Measurements from ENCODE around the gene CTIF. TPM values are rescaled to one million over a fixed set of nuclear protein-coding genes. Genes with fewer than 3 reads are reported as not detected.

The CTIF gene
- total and polyA plus RNA-seq, 10 donors: 5.2 to 39.2 (median 18.5) TPM

DNA sequence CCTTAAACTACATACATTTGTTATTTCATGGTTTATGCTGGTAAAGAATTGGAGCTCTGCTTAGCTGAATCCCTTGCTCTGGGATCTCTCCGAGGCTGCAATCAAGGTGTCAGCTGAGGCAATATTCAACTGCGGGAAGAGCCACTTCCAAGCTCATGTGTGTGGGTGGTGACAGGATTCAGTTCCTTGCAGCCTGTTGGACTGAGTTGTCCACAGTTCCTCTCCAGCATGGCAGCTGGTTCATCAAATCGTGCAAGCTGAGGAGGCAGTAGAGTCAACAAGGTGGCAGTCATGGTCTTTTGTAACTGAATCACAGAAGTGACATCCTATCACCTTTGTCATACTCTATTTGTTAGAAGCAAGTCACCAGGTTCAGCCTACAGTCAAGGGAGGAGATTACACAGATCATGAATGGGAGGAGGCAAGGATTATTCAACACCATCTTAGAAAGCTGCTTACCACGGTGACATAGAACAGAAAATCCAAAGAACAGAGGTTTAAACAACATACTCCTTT is 56.9 kb downstream of the CTIF start:
- H3K27me3 ChIP-seq (replicated peaks in 1 of 7): no peaks in the 10 kb centered on the region
- WGBS, 5 donors: 89 to 98% (median 92%) methylated on average over 4 of the region's 4 CpGs
- H3K36me3 ChIP-seq: peaks cover 0 to 4% (median 0%) of the 10 kb centered on the region in 6 donors
- no peak overlapping the region for H3K27ac ChIP-seq
- no peaks in the 10 kb centered on the region for H3K9me3 ChIP-seq
- DNase-seq: no peak
- H3K4me3 ChIP-seq: no peak overlapping the region
- intact Hi-C loops (cut with DNase I; ENCODE audit: low total_unique reads): no loop called here
- H3K4me1 ChIP-seq: peaks cover 0 to 12% (median 5%) of the 10 kb centered on the region in 6 donors
- no peak for TF ChIP-seq POLR2A (IDR thresholded peaks at IDR 0.05)
- no peak for TF ChIP-seq POLR2AphosphoS5 (IDR thresholded peaks at IDR 0.05)
- TF ChIP-seq CTCF (IDR thresholded peaks at IDR 0.05 in 8 of 11, conservative IDR thresholded peaks at IDR 0.05 in 3 of 11): no peak

DNA sequence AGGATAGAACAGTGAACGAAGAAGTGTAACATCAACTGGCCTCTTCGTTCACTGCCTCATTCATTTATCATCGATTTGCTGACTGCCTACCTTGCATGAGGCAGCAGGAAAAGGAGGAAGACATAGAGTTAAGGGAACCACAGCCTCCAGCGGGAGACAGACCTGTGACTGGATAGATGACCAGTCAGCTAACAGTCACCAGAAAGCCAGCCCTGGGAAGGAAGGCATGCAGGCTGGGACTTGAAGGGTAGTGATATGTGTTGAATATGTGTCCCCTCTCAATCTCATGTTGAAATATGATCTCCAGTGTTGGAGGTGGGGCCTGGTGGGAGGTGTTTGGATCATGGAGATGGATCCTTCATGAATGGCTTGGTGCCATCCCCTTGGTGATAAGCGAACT is 58.3 kb downstream of the CTIF start:
- H3K4me3 ChIP-seq: no peak overlapping the region
- H3K27me3 ChIP-seq (replicated peaks in 1 of 7): no peaks in the 10 kb centered on the region
- peaks cover 0 to 17% (median 10%) of the 10 kb centered on the region in 6 donors for H3K4me1 ChIP-seq
- no peak for DNase-seq
- TF ChIP-seq CTCF (IDR thresholded peaks at IDR 0.05 in 8 of 11, conservative IDR thresholded peaks at IDR 0.05 in 3 of 11) (no peak), POLR2A (IDR thresholded peaks at IDR 0.05) (no peak), POLR2AphosphoS5 (IDR thresholded peaks at IDR 0.05) (no peak)
- no peak overlapping the region for H3K27ac ChIP-seq
- no peaks in the 10 kb centered on the region for H3K9me3 ChIP-seq
- intact Hi-C loops (cut with DNase I; ENCODE audit: low total_unique reads): no loop called here
- H3K36me3 ChIP-seq: peaks cover 0 to 4% (median 0%) of the 10 kb centered on the region in 6 donors
- WGBS, 5 donors: 74 to 93% (median 76%) methylated on average over 5 of the region's 5 CpGs

- no peaks in the 10 kb centered on the region for H3K27me3 ChIP-seq (replicated peaks in 1 of 7)
- TF ChIP-seq POLR2A (IDR thresholded peaks at IDR 0.05) (no peak), POLR2AphosphoS5 (IDR thresholded peaks at IDR 0.05) (no peak), CTCF (IDR thresholded peaks at IDR 0.05 in 8 of 11, conservative IDR thresholded peaks at IDR 0.05 in 3 of 11) (no peak)
- H3K9me3 ChIP-seq: no peaks in the 10 kb centered on the region
- no peak overlapping the region for H3K27ac ChIP-seq
- intact Hi-C loops (cut with DNase I; ENCODE audit: low total_unique reads): no loop called here
- no peak for DNase-seq
- H3K36me3 ChIP-seq: peaks cover 0 to 4% (median 0%) of the 10 kb centered on the region in 6 donors
- H3K4me3 ChIP-seq: no peak overlapping the region
- WGBS, 5 donors: 72 to 93% (median 83%) methylated on average over 3 of the region's 3 CpGs
- H3K4me1 ChIP-seq: peaks cover 0 to 17% (median 10%) of the 10 kb centered on the region in 6 donors
Measured at GRCh38 chr18:48597671-48598070, 58.8 kb downstream of the CTIF start.

- no peak for DNase-seq
- Histone ChIP-seq H3K27ac (no peak overlapping the region), H3K4me1 (peaks cover 0 to 17% (median 10%) of the 10 kb centered on the region in 6 donors), H3K27me3 (replicated peaks in 1 of 7) (no peaks in the 10 kb centered on the region), H3K36me3 (peaks cover 0 to 4% (median 0%) of the 10 kb centered on the region in 6 donors), H3K9me3 (no peaks in the 10 kb centered on the region), H3K4me3 (no peak overlapping the region)
- no peak for TF ChIP-seq POLR2AphosphoS5 (IDR thresholded peaks at IDR 0.05)
- no peak for TF ChIP-seq POLR2A (IDR thresholded peaks at IDR 0.05)
- no peak for TF ChIP-seq CTCF (IDR thresholded peaks at IDR 0.05 in 8 of 11, conservative IDR thresholded peaks at IDR 0.05 in 3 of 11)
- intact Hi-C loops (cut with DNase I; ENCODE audit: low total_unique reads): no loop called here
- 80 to 96% (median 89%) methylated on average over 3 to 4 of the region's 4 CpGs for WGBS, 5 donors
Measured at GRCh38 chr18:48599391-48599790, 60.6 kb downstream of the CTIF start.
